GM20431 (cell line): ENCODE data around the gene LRRC8E.

Source experiments
- in situ Hi-C: fragments of 300-500 bp; cut with MseI, MboI; formaldehyde crosslinking; loops from one replicate; pipeline ENCODE4 v1.15.0; 2020; ENCODE audit warnings: low sequenced_read_pairs; ENCODE audit not compliant: unreplicated experiment

The LRRC8E gene

DNA sequence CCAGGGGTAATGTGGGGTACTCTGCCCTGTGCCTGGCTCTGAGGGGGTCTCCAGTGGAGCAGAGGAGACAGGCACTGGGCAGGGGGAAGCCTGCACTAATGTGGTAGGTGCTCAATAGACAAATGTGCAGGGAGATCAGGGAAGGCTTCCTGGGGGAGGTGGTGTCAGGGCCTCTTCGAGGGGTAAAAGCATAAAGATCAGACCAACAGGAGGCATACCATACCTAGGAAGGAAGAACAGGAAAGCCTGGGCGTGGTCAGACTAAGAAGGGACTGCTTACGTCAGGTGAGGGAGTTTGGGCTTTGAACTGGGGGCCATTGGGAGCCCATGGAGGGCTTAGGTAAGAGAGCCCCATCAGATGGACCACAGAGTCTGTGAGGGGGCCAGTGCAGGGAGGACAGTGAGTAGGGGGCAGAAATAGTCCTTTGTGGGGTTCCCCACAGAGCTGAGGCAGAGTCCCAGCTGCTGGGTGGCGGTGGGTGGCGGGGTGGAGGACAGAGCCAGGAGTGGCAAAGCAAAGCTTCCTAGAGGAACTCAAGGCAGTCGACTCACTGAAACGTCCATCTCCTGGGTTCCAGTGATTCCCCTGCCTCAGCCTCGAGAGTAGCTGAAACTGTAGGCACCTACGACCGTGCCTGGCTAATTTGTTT lies 22.9 kb upstream of the LRRC8E start:
- in situ Hi-C loops: no loop called here

- in situ Hi-C loops: no loop called here
Observed at GRCh38 chr19:7866399-7867091, 21.8 kb upstream of the LRRC8E start.

DNA sequence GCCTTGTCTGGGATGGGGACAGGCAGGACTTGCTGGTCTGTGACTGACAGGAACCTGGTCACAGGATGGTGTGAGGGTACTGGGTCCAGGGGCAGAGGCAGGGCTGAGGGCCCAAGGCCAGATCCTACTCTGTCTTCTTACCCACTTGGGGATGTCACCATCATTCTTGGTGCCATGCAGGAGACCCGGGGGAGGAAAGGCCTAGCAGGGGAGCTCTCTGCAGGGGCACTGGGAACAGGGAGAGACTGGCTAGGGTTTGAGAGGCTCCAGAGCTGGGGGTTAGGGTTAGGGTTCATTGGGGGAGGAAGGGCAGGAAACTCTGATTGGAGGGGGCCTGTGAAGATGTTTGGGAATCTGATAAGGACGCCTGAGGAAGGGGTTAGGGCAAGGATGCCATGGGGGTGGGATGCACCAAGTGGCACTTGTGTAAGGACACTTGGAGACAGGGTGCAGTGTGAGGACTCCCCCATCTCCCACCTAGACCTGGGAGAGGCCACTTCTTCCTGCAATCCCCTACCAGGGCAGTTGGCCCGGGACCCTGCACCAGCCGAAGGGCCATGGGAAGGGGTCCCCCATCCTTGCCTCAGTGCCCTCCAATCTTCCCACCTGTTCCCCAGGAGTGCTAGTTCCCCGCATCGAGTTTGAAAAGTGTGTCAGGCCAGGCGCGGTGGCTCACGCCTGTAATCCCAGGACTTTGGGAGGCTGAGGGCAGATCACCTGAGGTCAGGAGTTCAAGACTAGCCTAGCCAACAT lies 21.0 kb upstream of the LRRC8E start:
- in situ Hi-C loops: no loop called here

DNA sequence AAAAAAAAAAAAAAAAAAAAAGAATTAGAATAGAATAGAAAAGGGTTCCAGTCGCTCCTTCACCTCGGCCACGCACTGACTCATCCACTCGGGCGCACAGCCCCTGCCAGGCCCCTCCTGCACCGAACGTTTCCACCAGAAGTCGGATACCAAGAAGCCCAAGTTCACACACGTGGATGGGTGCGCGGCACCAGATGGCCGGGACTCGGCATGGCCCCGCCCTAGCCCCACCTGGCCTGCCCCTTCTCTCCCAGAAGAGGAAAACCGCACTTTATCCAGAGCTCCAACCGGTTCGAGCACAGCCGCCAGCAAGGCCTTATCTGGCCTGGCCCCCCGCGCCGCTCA lies 20.0 kb upstream of the LRRC8E start:
- in situ Hi-C loops: no loop called here

DNA sequence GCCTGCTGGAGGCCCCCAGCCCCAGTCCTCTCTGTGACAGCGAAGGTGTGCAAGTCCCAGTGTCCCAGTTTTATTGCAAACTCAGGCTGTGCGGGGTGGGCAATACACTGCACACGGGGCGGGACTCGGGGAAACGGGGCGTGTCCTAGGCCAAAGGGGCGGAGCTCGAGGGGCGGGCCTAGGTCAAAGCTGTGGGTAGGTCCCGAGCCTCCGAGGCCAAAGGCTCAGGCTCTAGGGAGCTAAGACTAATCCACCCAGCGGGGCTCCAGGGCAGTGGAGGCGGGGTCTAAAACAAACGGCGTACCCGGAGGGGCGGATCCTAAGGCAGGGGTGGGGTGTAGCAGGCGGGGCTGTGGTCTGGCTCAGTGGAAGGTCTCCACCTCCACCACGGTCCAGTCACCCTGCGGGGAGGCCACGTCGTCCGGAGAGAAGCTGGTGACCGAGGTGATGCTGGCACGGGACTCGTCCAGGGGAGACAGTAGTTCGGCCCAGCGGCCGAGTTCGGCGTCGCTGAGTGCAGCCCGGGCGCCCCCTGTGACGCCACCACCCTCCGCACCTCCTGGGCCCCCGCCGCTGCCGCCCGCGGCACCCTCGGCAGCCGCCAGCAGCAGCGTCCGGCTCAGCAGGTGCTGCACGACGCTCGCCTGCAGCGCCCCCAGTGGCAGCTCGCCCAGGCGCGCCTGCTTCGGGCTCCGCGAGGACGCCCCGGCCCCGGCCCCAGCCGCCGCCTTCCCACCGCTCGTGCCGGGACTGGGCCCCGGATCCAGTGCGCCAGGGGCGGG lies 19.4 kb upstream of the LRRC8E start:
- in situ Hi-C loops: no loop called here

DNA sequence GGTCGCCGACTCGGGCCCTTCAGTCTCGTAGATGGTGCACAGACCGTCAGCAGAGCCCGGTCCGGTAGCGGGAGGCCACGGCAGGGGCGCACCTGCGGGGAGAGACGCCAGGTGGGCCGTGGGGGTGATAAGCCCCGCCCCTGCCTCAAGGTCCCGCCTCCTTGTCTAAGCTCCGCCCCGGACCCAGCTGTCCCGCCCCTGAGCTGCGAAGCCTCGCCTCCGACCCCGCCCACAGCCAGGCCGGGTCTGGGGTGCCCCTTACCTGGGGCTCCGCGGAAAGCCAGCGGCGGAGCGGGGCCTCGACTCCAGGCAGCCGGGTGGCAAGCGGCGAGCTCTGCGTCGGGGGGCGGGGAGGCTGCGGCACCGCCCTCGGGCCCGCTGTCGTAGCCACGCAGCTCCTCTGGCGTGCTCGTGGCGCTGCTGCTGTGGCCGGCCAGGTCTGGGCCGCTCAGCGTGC lies 18.8 kb upstream of the LRRC8E start:
- in situ Hi-C loops: no loop called here

- in situ Hi-C loops: no loop called here
Observed at GRCh38 chr19:7869910-7870511, 18.3 kb upstream of the LRRC8E start.

GRCh38 chr19:7870571-7871436 lies 17.5 kb upstream of the LRRC8E start:
- in situ Hi-C loops: no loop called here

- in situ Hi-C loops: no loop called here
Observed at GRCh38 chr19:7871437-7872305, 16.6 kb upstream of the LRRC8E start.

DNA sequence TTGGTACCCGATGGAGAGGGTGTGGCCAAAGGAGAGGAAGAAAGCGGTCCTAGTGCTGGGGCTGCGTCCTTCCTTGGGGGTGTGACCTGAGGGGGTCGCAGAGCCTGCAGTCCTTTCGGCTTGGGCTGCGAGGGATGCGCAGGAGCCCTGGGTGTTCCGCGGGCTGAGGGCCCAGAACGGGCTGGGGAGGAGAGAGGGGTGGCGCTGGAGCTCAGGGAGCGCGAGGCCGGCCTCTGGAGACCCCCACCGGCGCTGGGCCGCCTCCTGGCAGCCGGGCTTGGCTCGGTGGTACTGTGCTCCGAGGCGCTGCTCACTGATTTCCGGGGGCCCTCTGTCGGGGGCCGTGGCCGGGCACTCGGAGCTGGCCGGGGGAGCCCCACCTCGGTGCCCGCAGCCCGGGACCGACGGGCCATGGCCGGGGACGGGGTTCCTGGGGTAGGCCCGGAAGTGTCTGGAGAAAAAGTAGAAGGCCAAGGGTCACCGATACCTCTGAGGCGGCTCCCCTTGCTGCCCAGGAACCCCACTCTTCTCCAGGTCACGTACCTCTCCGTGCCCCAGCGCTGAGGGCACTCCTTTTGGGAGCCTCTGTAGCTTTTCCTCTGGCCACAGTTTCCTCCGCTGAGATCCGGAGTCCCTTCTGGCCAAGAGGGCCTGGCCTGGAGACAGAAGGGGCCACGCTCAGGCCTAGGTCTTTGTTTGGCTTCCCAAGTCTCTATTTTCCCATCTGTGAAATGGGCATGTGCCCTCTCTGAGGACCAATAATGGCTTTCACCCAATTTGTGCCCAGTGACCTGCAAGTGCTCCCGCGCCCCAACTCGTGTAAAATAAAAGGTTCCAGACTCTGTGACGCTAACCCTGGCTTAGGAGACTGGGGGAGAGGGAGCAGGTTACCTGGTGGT lies 15.8 kb upstream of the LRRC8E start:
- in situ Hi-C loops: no loop called here

- in situ Hi-C loops: no loop called here
Observed at GRCh38 chr19:7873304-7874075, 14.8 kb upstream of the LRRC8E start.

GRCh38 chr19:7874076-7874896 lies 14.0 kb upstream of the LRRC8E start, which contains the start of gene PRR36:
PRR36 (minus strand) TSS chr19:7874390; CDS start chr19:7873689, 701 bp downstream.
- in situ Hi-C loops: no loop called here

DNA sequence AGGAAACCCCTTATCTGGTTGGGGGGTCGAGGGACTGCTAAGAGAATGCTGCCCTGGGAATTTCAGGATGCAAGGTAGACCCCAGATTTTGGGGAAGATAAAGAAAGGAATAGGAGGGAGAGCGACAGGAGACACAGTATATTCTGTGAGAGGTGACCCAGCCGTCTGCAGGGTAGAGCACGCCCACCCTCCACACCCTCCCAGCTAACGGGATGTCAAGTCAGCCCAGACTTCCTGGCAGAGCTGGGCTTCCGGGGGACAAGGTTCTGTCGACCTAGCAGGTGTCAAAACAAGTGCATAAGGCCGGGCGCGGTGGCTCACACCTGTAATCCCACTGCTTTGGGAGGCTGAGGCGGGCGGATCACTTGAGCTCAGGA lies 13.4 kb upstream of the LRRC8E start:
- in situ Hi-C loops: no loop called here

DNA sequence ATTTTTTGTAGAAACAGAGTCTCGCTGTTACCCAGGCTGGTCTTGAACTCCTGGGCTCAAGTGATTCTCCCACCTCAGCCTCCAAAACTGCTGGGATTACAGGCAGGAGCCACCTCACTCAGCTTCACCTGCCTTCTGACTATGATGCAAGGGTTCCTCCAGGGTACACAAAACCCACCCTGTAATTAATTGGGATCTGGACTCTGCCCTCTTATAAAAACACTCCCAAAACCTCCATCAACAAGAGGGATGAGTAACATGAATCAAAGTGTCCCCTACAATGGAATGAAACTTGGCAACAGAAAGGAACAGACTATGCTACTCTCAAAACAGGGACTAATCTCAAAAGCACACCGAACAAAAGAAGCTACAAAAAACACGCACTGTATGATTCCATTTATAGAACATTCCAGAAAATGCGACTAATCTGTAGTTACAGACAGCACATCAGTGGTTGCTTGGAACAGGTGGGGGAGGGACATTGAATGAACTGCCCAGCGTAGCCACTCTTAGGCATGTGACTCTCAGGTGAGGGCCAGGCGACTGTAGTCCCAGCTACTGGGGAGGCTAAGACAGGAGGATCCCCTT lies 11.0 kb upstream of the LRRC8E start:
- in situ Hi-C loops: no loop called here

DNA sequence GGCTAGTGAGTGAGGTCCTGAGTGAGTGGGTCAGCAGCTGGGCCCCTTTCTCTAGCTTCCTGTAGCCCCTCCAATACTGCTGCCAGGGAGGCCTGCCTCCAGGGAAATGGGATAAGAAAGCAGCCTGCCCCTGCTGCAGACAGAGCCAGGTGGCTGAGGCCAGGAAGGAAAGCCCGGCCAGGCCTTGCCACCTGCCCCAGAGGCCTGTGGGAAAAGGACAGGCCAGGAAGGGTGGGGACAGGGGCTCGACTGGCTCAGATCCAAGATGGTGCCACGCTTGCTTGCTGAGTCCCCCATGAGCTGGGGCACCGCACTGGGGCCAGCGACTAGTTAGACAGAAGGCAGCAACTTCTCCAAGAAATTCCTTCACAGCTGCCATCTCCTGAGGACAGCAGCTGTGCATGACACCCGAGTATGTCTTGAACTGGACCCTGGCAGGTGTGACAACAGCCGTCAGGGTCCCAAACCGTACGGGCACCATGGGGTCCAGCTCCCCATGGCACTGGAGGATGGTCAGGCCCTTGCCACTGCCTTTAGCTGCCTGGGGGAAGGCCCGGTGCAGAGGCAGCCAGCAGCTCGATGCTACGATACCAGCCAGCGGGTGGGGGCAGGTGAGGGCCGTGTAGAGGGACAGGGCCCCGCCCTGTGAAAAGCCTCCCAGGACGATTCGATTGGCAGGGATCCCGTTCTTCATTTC lies 9.1 kb upstream of the LRRC8E start:
- in situ Hi-C loops: no loop called here
